Measurements from ENCODE around the gene C5AR2.
"Not testable (repeated sequence)": the region's sequence is repeated elsewhere in the genome, so short reads cannot be mapped to it uniquely, and the experiment has no call there.

C5AR2 gene

DNA sequence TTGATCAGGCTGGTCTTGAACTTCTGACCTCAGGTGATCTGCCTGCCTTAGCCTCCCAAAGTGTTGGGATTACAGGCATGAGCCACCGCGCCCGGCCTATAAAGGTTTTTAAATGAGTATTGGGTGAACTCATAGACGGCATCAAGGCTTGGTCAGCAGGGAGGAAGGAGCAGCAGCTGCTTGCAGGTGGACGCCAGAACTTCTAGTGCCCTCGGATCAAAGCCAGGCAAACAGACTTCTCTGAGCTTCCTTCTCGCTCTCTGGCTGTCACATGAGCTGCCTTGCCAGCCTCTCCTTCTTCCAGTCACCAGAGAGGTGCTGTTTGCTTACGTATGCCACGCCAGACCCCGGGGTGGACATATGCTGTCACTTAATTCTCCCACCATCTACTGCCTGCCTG is 33.5 kb downstream of the C5AR2 start:
- not testable (repeated sequence) for DNase-seq

DNA sequence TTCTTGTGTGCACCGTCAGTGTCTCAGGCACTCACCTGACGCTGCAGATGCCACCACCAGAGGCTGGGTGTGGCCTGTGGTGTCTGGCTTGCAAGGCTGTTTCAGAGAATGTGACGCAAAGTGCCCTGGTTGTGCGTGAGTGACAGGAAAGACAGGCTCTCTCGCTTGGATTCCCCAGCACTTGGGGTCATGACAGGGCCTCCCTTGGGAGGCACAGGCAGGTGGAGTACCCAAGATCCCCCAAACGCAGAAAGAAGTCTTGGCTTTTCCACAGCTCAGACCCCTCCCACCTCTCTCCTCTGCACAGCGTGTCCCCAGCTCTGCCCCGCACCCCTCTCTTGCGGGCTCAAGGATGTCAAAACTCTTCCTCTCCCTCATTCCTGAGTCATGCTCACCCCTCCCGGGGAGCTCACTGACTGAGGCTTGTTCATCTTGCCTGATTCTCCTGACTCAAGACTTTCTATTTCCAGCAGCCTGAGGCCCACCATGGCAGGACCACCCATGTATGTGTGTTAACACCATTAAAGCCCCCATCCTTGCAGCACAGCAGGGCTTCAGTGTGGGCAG is 38.2 kb downstream of the C5AR2 start:
- no peak for DNase-seq

- no peak for DNase-seq
Measured at GRCh38 chr19:47371261-47371660, 39.3 kb downstream of the C5AR2 start.

DNA sequence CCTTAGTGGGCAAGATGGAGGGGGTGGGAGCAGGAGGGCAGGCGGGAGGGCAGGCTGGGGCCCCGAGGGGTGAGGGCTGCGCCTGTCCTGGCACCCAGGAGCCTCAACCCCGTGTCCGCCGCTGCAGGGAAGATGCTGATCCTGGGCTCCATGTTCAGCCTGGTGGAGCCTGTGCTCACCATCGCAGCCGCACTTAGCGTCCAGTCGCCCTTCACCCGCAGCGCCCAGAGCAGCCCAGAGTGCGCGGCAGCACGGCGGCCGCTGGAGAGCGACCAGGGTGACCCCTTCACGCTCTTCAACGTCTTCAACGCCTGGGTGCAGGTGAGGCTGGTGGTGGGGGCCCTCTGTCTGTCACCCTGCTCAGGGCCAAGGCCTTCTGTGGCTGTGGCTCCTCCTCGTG is 40.6 kb downstream of the C5AR2 start:
- DNase-seq = no peak

GRCh38 chr19:47373246-47374240 is 41.6 kb downstream of the C5AR2 start:
- no peak for DNase-seq

GRCh38 chr19:47374876-47375693 is 43.1 kb downstream of the C5AR2 start:
- no peak for DNase-seq

- DNase-seq = no peak
Measured at GRCh38 chr19:47375694-47376588, 44.0 kb downstream of the C5AR2 start.

DNA sequence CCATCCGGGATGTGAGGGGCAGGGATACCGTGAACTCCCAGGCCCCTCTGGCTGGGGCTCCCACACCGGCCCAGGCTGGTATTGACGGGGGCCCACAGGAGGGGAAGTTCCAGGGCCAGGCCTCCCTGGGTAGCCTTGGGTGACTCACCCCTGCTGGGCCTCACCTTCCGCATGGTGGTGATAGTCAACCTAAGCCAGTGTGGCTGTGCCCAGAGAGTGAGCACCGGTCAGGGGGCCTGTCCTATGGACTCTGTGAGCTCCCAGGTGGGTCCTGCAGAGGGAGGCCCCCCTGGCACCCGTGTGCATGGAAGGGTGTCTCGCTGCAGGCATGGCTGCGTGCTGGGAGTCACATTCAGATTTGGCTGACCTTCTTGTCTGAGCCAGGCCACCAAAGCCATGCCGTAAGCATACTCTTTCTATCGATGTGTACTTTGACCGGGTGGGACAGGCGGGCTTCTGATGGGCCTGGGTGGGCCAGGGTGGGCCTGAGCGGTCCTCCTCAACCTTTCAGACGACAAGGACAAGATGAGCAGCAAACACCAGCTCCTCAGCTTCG is 44.7 kb downstream of the C5AR2 start:
- DNase-seq = no peak

GRCh38 chr19:47377208-47377701 is 45.3 kb downstream of the C5AR2 start:
- DNase-seq = no peak

- DNase-seq = no peak
Measured at GRCh38 chr19:47377801-47378200, 45.8 kb downstream of the C5AR2 start.

GRCh38 chr19:47378246-47378645 is 46.3 kb downstream of the C5AR2 start:
- DNase-seq = no peak

GRCh38 chr19:47379381-47379938 is 47.5 kb downstream of the C5AR2 start:
- no peak for DNase-seq

- DNase-seq = no peak
Measured at GRCh38 chr19:47380559-47380958, 48.6 kb downstream of the C5AR2 start.

GRCh38 chr19:47381121-47381520 is 49.1 kb downstream of the C5AR2 start:
- DNase-seq = no peak

DNA sequence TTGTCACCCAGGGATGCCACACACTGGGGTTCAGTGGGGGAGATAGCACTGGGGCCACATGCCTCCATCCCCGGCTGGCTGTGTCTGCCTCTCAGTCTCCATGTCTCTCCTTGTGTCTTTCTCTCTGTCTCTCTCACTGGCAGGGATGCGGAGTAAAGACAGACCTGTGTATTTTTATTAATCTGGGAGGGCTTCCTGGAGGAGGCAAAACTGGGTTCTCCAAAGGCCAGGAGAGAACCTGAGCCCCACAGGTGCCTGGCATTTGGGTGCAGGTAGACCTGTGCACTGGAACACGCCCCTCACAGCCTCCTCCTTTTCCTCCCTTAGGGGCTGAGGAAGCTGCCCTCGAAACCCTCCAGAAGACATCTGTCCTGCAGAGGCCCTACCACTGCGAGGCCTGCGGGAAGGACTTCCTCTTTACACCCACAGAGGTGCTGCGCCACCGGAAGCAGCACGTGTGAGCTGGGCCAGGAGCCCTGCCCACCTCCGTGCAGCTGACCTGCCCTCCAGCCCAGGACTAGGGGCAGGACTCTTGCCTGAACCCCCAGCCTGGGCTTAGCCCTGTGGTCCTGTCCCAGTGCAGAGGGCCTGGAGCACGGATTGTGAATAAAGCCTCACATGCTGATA is 49.8 kb downstream of the C5AR2 start:
- DNase-seq = no peak

DNA sequence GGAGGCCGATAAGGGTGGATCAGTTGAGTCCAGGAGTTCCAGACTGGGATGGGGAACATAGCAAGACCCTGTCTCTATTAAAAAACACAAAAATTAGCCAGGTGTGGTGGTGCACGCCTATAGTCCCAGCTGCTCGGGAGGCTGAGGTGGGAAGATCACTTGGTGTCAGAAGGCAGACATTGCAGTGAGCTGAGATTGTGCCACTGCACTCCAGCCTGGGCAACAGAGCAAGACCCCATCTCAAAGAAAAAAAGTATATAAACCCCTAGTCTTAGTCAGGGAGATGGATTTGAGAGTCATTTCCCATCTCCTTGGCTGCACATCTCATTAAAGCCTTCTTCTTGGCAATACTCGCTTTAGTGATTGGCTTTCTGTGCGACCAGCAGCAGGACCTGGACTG is 51.9 kb downstream of the C5AR2 start:
- DNase-seq = not testable (repeated sequence)

GRCh38 chr19:47384533-47384932 is 52.6 kb downstream of the C5AR2 start:
- DNase-seq = not testable (repeated sequence)

DNA sequence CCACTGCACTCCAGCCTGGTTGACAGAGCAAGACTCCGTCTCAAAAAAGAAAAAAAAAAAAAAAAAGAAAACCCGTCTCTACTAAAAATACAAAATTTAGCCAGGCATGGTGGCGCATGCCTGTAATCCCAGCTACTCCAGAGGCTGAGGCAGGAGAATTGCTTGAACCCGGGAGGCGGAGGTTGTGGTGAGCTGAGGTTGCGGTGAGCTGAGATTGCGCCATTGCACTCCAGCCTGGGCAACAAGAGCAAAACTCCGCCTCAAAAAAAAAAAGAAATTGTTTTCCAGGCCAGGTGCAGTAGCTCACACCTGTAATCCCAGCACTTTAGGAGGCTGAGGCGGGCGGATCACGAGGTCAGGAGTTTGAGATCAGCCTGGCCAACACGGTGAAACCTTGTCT is 54.6 kb downstream of the C5AR2 start:
- not testable (repeated sequence) for DNase-seq

GRCh38 chr19:47387623-47388022 is 55.6 kb downstream of the C5AR2 start:
- DNase-seq = not testable (repeated sequence)

- not testable (repeated sequence) for DNase-seq
Measured at GRCh38 chr19:47388721-47389120, 56.7 kb downstream of the C5AR2 start.

DNA sequence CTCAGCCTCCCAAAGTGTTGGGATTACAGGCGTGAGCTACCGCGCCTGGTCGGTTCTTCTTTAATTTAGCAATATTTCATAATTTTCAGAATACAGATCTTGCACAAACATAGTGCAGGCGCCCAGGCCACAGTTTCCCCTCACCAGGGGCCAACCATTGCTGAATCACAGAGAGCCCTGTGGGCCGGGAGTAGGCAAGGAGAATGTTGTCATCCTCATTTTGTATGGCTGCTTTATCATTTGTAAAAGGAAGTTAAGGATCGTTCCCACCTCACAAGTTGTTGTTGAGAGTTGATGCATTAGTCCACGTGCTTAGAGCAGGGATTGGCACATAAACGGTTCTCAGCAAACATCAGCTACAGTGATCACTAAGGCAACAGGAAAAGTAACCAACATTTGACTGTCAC is 57.2 kb downstream of the C5AR2 start:
- no peak for DNase-seq

All from activated naive CD4-positive, alpha-beta T cell treated with Interleukin-2 at 50 U/mL for 16 hours (primary cell).